HepG2 (cell line): ENCODE data around the gene NECAP2. TPM values are rescaled to one million over a fixed set of nuclear protein-coding genes. Genes with fewer than 3 reads are reported as not detected.
A peak's percentile ranks its signal among the peaks of the same experiment; 100 is the strongest.

Experiments
- AGO2 ChIP-seq: fragments of 200-400 bp; formaldehyde crosslinking; optimal IDR thresholded peaks from 2 replicates; pipeline ENCODE3; 2017; ENCODE audit warnings: mild to moderate bottlenecking, low read depth, low read length, moderate library complexity
- CBFB ChIP-seq: sonication (generic); formaldehyde crosslinking; IDR thresholded peaks from 2 replicates; pipeline ENCODE4 v1.4.0; 2020; ENCODE audit warnings: missing genetic modification reagents
- CEBPG ChIP-seq: IDR thresholded peaks from 2 replicates; pipeline ENCODE4 v1.6.1; 2016
- FOXA1 ChIP-seq, 2 experiments: fragments of 450-650 bp in 1 of 2; sonication (generic) in 1 of 2; formaldehyde crosslinking in 1 of 2; IDR thresholded peaks; 2 replicates each; pipeline versions ENCODE4 v1.4.0 to v1.6.1; 2016 to 2020; ENCODE audit warnings: missing genetic modification reagents in 1 of 2
- FOXP4 ChIP-seq: sonication (generic); formaldehyde crosslinking; IDR thresholded peaks from 2 replicates; pipeline ENCODE4 v1.4.0; 2020; ENCODE audit warnings: missing genetic modification reagents
- HMGA1 ChIP-seq: sonication (generic); formaldehyde crosslinking; conservative IDR thresholded peaks from 2 replicates; pipeline ENCODE4 v1.4.0; 2020; ENCODE audit warnings: missing genetic modification reagents
- IRF9 ChIP-seq: sonication (generic); formaldehyde crosslinking; IDR thresholded peaks from 2 replicates; pipeline ENCODE4 v1.8.0; 2022; ENCODE audit warnings: missing genetic modification reagents, mild to moderate bottlenecking, borderline replicate concordance
- JARID2 ChIP-seq: sonication (generic); formaldehyde crosslinking; IDR thresholded peaks from 2 replicates; pipeline ENCODE4 v1.8.1; 2023; ENCODE audit warnings: missing genetic modification reagents, inconsistent platforms; ENCODE audit not compliant: insufficient replicate concordance
- KAT7 ChIP-seq: IDR thresholded peaks from 2 replicates; pipeline ENCODE4 v1.6.1; 2018; ENCODE audit warnings: borderline replicate concordance, missing compliant biosample characterization
- KDM1A ChIP-seq: IDR thresholded peaks from 2 replicates; pipeline ENCODE4 v1.6.1; 2016; ENCODE audit warnings: missing compliant biosample characterization
- NR1H2 ChIP-seq: sonication (generic); formaldehyde crosslinking; IDR thresholded peaks from 2 replicates; pipeline ENCODE4 v1.8.1; 2022; ENCODE audit warnings: low read depth, missing genetic modification reagents, borderline replicate concordance
- POGZ ChIP-seq: sonication (generic); formaldehyde crosslinking; IDR thresholded peaks from 2 replicates; pipeline ENCODE4 v1.4.0; 2020; ENCODE audit warnings: mild to moderate bottlenecking, missing genetic modification reagents
- SP2 ChIP-seq: sonication (generic); formaldehyde crosslinking; IDR thresholded peaks from 2 replicates; pipeline ENCODE4 v1.5.1; 2020; ENCODE audit warnings: mild to moderate bottlenecking, missing genetic modification reagents
- TBL1XR1 ChIP-seq: fragments of 150-350 bp; IDR thresholded peaks from 2 replicates; pipeline ENCODE4 v1.6.1; 2014; ENCODE audit warnings: borderline replicate concordance, low read length; ENCODE audit not compliant: partially characterized antibody
- TBX2 ChIP-seq: sonication (generic); formaldehyde crosslinking; IDR thresholded peaks from 2 replicates; pipeline ENCODE4 v1.5.0; 2020; ENCODE audit warnings: missing genetic modification reagents, mild to moderate bottlenecking, borderline replicate concordance
- TGIF2 ChIP-seq: IDR thresholded peaks from 2 replicates; pipeline ENCODE4 v1.6.1; 2016; ENCODE audit warnings: control low read depth, missing compliant biosample characterization
- THRA ChIP-seq: sonication (generic); formaldehyde crosslinking; IDR thresholded peaks from 2 replicates; pipeline ENCODE4 v1.4.0; 2020; ENCODE audit warnings: missing genetic modification reagents, borderline replicate concordance
- ZNF24 ChIP-seq: fragments of 450-650 bp; IDR thresholded peaks from 2 replicates; pipeline ENCODE4 v1.6.1; 2017; ENCODE audit warnings: antibody characterized with exemption, mild to moderate bottlenecking
- ZNF263 ChIP-seq: sonication (generic); formaldehyde crosslinking; IDR thresholded peaks from 2 replicates; pipeline ENCODE4 v1.4.0; 2020; ENCODE audit warnings: missing genetic modification reagents
- ZNF343 ChIP-seq: sonication (generic); formaldehyde crosslinking; IDR thresholded peaks from 2 replicates; pipeline ENCODE4 v1.4.0; 2020; ENCODE audit warnings: mild to moderate bottlenecking, missing genetic modification reagents
- ZNF414 ChIP-seq: sonication (generic); formaldehyde crosslinking; IDR thresholded peaks from 2 replicates; pipeline ENCODE4 v1.5.0; 2020; ENCODE audit warnings: missing genetic modification reagents
- ZNF468 ChIP-seq: sonication (generic); formaldehyde crosslinking; IDR thresholded peaks from 2 replicates; pipeline ENCODE4 v1.8.0; 2022; ENCODE audit warnings: mild to moderate bottlenecking, moderate library complexity, missing genetic modification reagents
- ZNF558 ChIP-seq: sonication (generic); formaldehyde crosslinking; IDR thresholded peaks from 2 replicates; pipeline ENCODE4 v1.9.0; 2022; ENCODE audit warnings: mild to moderate bottlenecking, missing genetic modification reagents, borderline replicate concordance
- ZNF670 ChIP-seq: sonication (generic); formaldehyde crosslinking; IDR thresholded peaks from 2 replicates; pipeline ENCODE4 v1.8.0; 2022; ENCODE audit warnings: mild to moderate bottlenecking, missing genetic modification reagents, borderline replicate concordance
- ZSCAN12 ChIP-seq: sonication (generic); formaldehyde crosslinking; IDR thresholded peaks from 2 replicates; pipeline ENCODE4 v1.9.0; 2021; ENCODE audit warnings: mild to moderate bottlenecking, missing genetic modification reagents
- ZSCAN31 ChIP-seq: sonication (generic); formaldehyde crosslinking; IDR thresholded peaks from 2 replicates; pipeline ENCODE4 v1.5.0; 2020; ENCODE audit warnings: low read depth, mild to moderate bottlenecking, missing genetic modification reagents
- polyA plus RNA-seq, 8 experiments: library from polyadenylated mRNA; depleted of rRNA in 3 of 8; stranded (reverse) in 7 of 8; unstranded in 1 of 8; fragments of >200 nt; fragmentation: Illumina TruSeq in 4 of 8; extraction: Trizol in 4 of 8; gene quantifications; 2 replicates each; pipeline versions ENCODE4 v1.2.1 to v1.2.3, GENCODE V29; 2011 to 2016; ENCODE audit warnings: low read depth in 4 of 8, missing spikeins in 1 of 8, mixed read lengths in 1 of 8; ENCODE audit not compliant: insufficient read depth in 1 of 8
- total RNA-seq, 5 experiments: library from RNA; depleted of rRNA; stranded (reverse); fragments of >200 nt; fragmentation: Illumina TruSeq; extraction: Trizol; gene quantifications; 2 replicates each; pipeline ENCODE4 v1.2.3, GENCODE V29; 2016; ENCODE audit warnings: low read depth in 1 of 5

The NECAP2 gene
- total and polyA plus RNA-seq, 2 of the 13 experiments (the other 11 are each of a cell fraction or from before 2014, with no cell fraction given): 38.5 to 52.3 TPM

- TF ChIP-seq NR1H2 (CRISPR knock-in tag) (no peak; the same call in 1 of the 2 replicates), ZNF263 (CRISPR knock-in tag) (peak; percentile 61), TBX2 (CRISPR knock-in tag) (peak; percentile 92), ZSCAN12 (CRISPR knock-in tag) (no peak), THRA (CRISPR knock-in tag) (peak; percentile 65; the same call in 1 of the 2 replicates), TBL1XR1 (peak; percentile 65), ZSCAN31 (CRISPR knock-in tag) (peak; percentile 97), ZNF468 (CRISPR knock-in tag) (no peak), KAT7 (CRISPR knock-in tag) (peak; percentile 97), SP2 (CRISPR knock-in tag) (peak; percentile 70), FOXP4 (CRISPR knock-in tag) (no peak; the same call in 1 of the 2 replicates), ZNF670 (CRISPR knock-in tag) (peak; percentile 75; the same call in 1 of the 2 replicates), CEBPG (CRISPR knock-in tag) (peak; percentile 41; the same call in 1 of the 2 replicates), KDM1A (CRISPR knock-in tag) (no peak), POGZ (peak; percentile 94), TGIF2 (CRISPR knock-in tag) (peak; percentile 92), IRF9 (CRISPR knock-in tag) (peak; percentile 89), AGO2 (peak; percentile 66), HMGA1 (CRISPR knock-in tag) (no peak), ZNF558 (CRISPR knock-in tag) (no peak; the same call in 1 of the 2 replicates), CBFB (peak; percentile 90), ZNF343 (0 out of 2 replicates have a peak, but pooled peaks have one; percentile 58), ZNF24 (no peak), JARID2 (CRISPR knock-in tag) (no peak), ZNF414 (CRISPR knock-in tag) (peak; percentile 86), FOXA1 (IDR thresholded peaks at IDR 0.05) (no peak), FOXA1 (CRISPR knock-in tag; IDR thresholded peaks at IDR 0.05) (peak; percentile 46)
These were observed at the start of gene NECAP2 (continued) for GRCh38 chr1:16440470-16441281.
